IPS DF 4.7 (cell line): ENCODE measurements around the gene B3GALT5.

Experiments used
- DNase-seq: peaks from one replicate; pipeline ENCODE4 v3.0.0-alpha.2; 2013; ENCODE audit warnings: low spot score; ENCODE audit errors: extremely low read depth

B3GALT5 gene

DNA sequence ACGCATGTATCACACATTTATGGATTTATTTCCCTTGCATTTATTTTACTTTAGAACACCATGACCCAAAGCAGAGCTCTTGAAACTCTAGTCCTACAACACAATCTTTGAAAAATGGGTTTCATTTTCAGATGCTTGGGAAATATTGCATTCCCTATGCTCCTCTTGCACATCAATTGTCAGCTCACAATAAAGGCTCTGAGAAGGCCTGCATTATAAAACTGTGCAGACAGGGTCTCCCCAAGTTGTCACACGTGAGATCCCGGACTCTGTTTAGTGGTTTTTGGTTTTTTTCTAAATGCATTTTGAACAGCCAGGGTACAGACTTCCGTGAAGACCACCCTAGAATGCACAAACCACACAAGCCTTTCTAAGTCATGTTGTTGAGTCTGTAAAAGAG is 9.9 kb upstream of the B3GALT5 start:
- no peak for DNase-seq

- DNase-seq: no peak
These were observed 7.8 kb upstream of the B3GALT5 start for GRCh38 chr21:39604951-39605350.

- DNase-seq: peak; percentile 56
These were observed 2.0 kb upstream of the B3GALT5 start for GRCh38 chr21:39610703-39611102.

GRCh38 chr21:39611551-39612190 is 1.1 kb upstream of the B3GALT5 start:
- DNase-seq: no peak

- no peak for DNase-seq
These were observed 548 bp downstream of the B3GALT5 start for GRCh38 chr21:39613041-39613934.

GRCh38 chr21:39616211-39616772 is 3.6 kb downstream of the B3GALT5 start:
- DNase-seq: no peak

GRCh38 chr21:39620856-39621255 is 8.1 kb downstream of the B3GALT5 start:
- no peak for DNase-seq

DNA sequence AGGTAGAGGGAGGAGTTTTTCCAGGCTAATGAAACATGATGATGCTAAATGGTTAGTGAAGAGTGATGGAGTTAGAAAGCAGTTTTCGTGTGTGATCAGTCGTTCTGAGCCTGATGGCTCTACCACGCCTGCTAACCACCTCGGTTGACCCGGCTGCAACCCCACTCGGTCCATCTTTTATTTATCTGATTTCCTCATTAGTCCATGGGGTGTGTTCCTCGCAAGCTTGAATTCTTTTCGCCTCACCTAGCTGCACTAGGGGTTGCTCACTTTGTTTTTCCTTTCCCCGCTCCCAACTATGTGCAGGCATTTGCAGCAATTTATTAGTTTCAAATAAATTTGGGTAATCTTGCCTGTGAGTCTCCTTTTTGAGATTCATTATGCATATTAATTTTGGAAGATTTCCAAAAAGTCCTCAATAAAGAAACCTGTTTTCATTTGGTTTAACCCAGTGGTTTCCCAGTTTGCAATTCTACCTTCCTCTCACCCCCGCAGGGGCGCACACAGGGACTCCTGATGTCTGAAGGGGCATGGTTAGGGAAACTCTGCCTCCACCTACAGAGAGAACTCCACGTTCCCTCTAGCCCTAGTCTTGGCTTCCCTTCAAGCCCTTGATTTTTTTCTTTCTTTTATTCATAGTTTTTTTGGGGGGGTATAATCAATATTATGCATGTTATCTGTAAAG is 12.6 kb downstream of the B3GALT5 start:
- no peak for DNase-seq

DNA sequence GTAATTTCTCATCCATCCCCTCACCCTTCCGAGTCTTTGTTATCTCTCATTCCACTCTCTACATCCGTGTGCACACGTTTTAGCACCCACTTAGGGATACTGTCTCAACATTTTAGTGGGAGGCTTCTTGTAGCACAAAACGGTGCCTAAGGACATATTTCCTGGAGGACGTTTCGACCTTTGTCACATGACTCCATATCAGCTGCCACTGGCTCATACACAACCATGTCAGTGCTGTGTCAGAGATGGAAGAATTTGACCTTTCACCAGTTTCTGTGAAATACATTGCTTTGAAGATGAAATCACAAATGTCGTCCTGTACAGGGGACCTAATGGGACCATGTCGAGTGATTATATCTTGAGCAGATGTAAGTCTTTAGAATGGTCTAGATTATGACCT is 15.6 kb downstream of the B3GALT5 start:
- no peak for DNase-seq

DNA sequence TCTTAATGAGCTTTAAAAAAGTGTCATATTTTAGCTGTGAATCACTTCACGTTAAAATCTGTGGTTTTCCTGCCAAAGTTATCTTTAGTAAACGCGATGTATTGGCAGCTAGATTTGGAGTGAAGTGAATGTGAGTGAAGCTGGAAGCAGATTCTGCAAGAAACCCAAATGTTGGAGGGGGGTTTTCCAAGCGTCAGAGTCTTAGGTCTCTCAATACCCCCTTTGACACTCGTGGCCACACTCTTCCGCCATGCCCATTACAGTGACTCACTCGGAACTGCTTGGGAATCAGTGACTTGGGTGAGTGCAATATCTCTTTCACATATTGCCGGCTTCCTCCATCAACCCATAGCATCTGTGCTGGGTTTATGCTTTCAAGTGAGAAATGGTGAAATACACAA is 17.5 kb downstream of the B3GALT5 start:
- no peak for DNase-seq

DNA sequence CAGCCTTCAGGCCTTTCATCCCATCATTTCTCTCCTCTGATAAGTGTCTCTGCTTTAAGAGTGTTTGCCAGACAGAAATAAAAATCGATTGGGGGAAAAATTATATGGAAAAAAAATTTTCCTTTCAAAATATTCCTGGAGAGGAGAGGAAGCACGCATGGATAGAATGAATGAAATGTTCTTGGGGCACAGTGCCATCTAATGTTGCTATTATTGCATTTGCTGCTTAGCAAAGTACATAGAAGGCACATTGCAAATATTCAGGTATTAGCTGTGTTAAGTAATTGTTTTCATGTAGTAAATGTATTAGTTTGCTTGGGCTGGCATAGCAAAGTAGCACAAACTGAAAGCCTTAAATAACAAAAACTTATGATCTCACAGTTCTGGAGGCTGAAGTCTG is 18.1 kb downstream of the B3GALT5 start:
- DNase-seq: no peak

- no peak for DNase-seq
These were observed 19.3 kb downstream of the B3GALT5 start for GRCh38 chr21:39631842-39632562.

- no peak for DNase-seq
These were observed 20.2 kb downstream of the B3GALT5 start for GRCh38 chr21:39632796-39633442.

DNA sequence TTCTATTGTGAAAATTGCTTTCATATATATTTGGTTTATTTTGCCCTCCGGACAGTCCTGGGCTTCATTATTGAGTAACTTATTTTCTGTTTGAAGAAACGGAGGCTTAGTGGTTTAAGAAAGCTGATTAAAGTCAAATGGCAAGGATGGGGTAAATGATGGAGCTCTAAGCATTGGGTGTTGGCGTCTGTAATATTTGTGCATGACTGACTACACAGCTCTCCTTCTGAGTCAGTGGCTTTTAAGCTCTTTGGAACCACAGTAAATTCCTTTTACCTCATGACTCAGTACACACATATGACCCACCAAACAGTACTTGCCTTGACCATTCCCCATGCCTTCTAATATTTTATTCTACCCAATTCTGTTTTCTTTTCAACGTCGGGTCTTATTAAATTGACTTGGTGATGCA is 21.0 kb downstream of the B3GALT5 start:
- no peak for DNase-seq

GRCh38 chr21:39634507-39634906 is 21.8 kb downstream of the B3GALT5 start:
- no peak for DNase-seq

- DNase-seq: no peak
These were observed 24.6 kb downstream of the B3GALT5 start for GRCh38 chr21:39637197-39637970.

- DNase-seq: no peak
These were observed 25.2 kb downstream of the B3GALT5 start for GRCh38 chr21:39637971-39638240.

GRCh38 chr21:39638281-39638680 is 25.5 kb downstream of the B3GALT5 start:
- DNase-seq: no peak

- DNase-seq: no peak
These were observed 28.0 kb downstream of the B3GALT5 start for GRCh38 chr21:39640754-39641153.

GRCh38 chr21:39641827-39642450 is 29.2 kb downstream of the B3GALT5 start:
- no peak for DNase-seq
